22Rv1 (cell line): Measurements from ENCODE around the gene ABLIM3.

Source experiments
- H3K27ac ChIP-seq: fragments of 450-650 bp; 2 replicates; pipeline ENCODE4 v1.5.1; 2017
- CTCF ChIP-seq: fragments of 450-650 bp; IDR thresholded peaks from 2 replicates; pipeline ENCODE4 v1.5.1; 2017; ENCODE audit warnings: mild to moderate bottlenecking
- ZFX ChIP-seq: fragments of 450-650 bp; IDR thresholded peaks from 2 replicates; pipeline ENCODE4 v1.6.1; 2017; ENCODE audit warnings: antibody characterized with exemption, borderline replicate concordance

The ABLIM3 gene

GRCh38 chr5:149301049-149301743 lies 159.9 kb downstream of the ABLIM3 start:
- no peak for TF ChIP-seq ZFX
- no peak overlapping the region for H3K27ac ChIP-seq

GRCh38 chr5:149301744-149302380 lies 160.6 kb downstream of the ABLIM3 start:
- no peak overlapping the region for H3K27ac ChIP-seq
- TF ChIP-seq CTCF, result no peak
- no peak for TF ChIP-seq ZFX

- TF ChIP-seq CTCF, result no peak
- TF ChIP-seq ZFX, result no peak
Measured at GRCh38 chr5:149302641-149303040, 161.3 kb downstream of the ABLIM3 start.

GRCh38 chr5:149303210-149303609 lies 161.9 kb downstream of the ABLIM3 start:
- H3K27ac ChIP-seq, result no peak overlapping the region
- TF ChIP-seq CTCF (no peak), ZFX (no peak)

More at GRCh38 chr5:149302641-149303040, 161.3 kb downstream of the ABLIM3 start:
- H3K27ac ChIP-seq, result no peak overlapping the region

GRCh38 chr5:149304195-149305078 lies 163.1 kb downstream of the ABLIM3 start:
- H3K27ac ChIP-seq, result no peak overlapping the region
- TF ChIP-seq CTCF (no peak), ZFX (no peak)

GRCh38 chr5:149309354-149309753 lies 168.1 kb downstream of the ABLIM3 start:
- TF ChIP-seq CTCF (no peak), ZFX (no peak)
- no peak overlapping the region for H3K27ac ChIP-seq
